ENCODE data around the gene ANO8.

DNA sequence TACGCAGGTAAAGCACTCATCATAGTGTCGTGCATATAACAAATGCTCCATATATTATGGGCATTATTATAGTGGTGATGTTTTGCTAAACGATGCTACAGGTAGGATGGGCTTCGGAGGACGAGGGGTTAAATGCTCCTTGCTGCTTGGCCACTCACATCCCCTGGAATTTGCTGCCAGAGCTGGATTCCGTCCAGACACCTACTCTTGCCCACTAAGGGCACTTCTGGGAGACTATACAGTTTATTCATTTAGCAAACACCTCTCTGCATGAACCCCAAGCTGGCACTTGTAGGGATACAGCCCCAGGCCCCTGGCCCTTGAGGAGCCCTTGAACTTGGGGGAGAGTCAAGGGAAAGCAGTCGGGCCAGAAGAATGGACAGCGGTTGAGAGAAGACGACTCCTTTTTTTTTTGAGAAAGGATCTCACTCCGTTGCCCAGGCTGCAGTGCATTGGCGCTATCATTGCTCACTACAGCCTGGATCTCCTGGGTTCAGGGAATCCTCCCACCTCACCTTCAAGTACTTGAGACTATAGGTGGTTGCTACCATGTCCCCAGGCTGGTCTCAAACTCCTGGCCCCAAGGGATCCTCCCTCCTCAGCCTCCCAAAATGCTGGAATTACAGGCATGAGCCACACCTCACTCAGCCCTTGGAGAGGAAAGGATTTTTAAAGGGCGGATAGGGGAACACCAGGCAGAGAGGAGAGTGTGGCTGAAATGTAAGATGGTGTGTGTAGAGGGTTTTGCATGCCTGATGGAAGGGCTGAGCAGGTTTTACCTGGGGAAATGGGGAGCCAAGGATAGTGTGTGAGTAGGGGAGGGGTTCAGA is 30.1 kb downstream of the ANO8 start:
- TF ChIP-seq, protein P1, sequence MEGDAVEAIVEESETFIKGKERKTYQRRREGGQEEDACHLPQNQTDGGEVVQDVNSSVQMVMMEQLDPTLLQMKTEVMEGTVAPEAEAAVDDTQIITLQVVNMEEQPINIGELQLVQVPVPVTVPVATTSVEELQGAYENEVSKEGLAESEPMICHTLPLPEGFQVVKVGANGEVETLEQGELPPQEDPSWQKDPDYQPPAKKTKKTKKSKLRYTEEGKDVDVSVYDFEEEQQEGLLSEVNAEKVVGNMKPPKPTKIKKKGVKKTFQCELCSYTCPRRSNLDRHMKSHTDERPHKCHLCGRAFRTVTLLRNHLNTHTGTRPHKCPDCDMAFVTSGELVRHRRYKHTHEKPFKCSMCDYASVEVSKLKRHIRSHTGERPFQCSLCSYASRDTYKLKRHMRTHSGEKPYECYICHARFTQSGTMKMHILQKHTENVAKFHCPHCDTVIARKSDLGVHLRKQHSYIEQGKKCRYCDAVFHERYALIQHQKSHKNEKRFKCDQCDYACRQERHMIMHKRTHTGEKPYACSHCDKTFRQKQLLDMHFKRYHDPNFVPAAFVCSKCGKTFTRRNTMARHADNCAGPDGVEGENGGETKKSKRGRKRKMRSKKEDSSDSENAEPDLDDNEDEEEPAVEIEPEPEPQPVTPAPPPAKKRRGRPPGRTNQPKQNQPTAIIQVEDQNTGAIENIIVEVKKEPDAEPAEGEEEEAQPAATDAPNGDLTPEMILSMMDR (conservative IDR thresholded peaks at IDR 0.05; ENCODE audit: low read depth, low read length), result no peak
- no peak for TF ChIP-seq EZH2 (IDR thresholded peaks at IDR 0.05; ENCODE audit: borderline replicate concordance, low read depth, low read length, poor library complexity, severe bottlenecking)
